IPS-18c (cell line): Measurements from ENCODE around the gene MAPK8IP3.

Source experiments
- H3K4me3 ChIP-seq: 2 replicates; pipeline ENCODE4 v1.7.0; 2013; ENCODE audit warnings: low read depth, mild to moderate bottlenecking, low read length, moderate library complexity; ENCODE audit not compliant: insufficient read depth
- H3K9me3 ChIP-seq: one replicate; pipeline ENCODE4 v1.6.1; 2013; ENCODE audit warnings: mild to moderate bottlenecking, low read length, moderate library complexity; ENCODE audit not compliant: control insufficient read depth, insufficient read depth

Gene MAPK8IP3

GRCh38 chr16:1818873-1819525, 113.0 kb downstream of the MAPK8IP3 start:
- Histone ChIP-seq H3K4me3 (no peak overlapping the region), H3K9me3 (no peaks in the 10 kb centered on the region)

DNA sequence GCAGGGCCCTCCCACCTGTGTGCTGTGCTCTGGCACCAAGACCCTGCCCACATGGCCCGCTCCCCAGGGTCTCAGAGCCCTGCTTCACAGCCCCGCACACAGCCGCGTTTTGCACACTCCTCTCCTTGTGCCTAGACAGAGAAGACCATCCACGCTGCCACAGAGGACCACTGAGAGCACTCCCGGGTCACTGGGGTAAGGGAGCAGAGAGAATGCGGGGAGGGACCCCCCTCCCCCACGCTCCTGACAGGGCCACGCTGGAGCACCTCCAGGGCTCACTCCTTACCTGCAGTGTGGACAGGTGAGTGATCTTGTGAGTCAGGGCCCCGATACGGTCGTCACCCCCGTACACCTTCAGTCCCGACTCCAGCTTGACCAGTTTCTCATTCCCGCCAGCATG, 113.6 kb downstream of the MAPK8IP3 start:
- Histone ChIP-seq H3K4me3 (no peak overlapping the region), H3K9me3 (no peaks in the 10 kb centered on the region)
